Activated CD4-positive, CD25-positive, alpha-beta regulatory T cell (primary cell): ENCODE measurements around the gene PTRHD1.
"Not testable (repeated sequence)": the region's sequence is repeated elsewhere in the genome, so short reads cannot be mapped to it uniquely, and the experiment has no call there.

ENCODE experiments used
- DNase-seq, 4 experiments: peaks; one replicate each; lab custom pipeline; 2025; lab: John Stamatoyannopoulos, UW

The PTRHD1 gene

DNA sequence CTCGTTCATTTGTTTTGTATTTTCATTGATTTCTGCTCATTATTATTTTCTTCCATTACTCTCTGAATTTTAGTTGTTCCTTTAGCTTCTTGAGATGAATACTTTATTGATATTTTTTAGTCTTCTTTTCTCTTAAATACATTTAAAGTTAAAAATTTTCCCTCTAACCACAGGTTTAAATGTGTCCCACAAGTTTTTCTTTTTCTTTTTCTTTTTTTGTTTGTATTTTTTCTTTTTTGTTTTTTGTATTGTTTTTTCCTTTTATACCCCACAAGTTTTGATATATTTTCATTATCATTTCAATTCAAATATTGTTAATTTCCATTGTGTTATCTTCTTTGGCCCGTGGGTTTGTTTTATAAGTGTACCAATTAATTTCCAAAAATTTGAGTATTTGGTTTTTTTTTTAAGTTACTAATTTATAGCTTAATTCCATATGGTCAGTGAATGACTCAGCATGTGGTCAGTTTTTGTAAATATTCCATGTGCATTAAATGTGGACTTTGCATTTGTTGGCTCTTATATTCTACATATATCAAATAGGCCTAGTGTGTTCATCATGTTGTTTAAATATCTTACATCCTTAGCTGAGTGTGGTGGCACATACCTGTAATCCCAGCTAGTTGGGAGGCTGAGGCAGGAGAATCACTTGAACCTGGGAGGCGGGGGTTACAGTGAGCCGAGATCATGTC is 16.3 kb upstream of the PTRHD1 start:
- DNase-seq: no peak

GRCh38 chr2:24806661-24807036 is 13.5 kb upstream of the PTRHD1 start:
- no peak for DNase-seq

- DNase-seq: not testable (repeated sequence)
Measured at GRCh38 chr2:24805811-24806660, 12.8 kb upstream of the PTRHD1 start.

- not testable (repeated sequence) for DNase-seq
Measured at GRCh38 chr2:24800487-24800886, 7.3 kb upstream of the PTRHD1 start.

DNA sequence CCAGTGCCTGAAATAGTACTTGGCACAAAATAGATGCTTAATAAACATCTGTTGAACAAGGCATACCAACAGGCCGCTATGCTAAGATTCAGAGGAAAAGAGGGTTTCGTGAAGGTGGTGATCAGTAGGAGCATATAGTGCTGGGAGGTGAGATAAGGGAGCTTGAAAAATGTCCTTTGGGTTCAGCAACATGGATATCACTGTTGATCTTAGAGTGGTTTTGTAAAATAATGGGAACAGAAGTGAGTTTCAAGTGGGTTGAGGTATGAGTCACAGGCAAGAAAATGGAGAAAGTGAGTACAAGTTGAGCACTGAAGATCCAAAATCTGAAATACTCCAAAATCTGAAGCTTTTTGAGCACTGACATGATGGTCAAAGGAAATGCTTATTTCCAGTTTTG is 4.5 kb upstream of the PTRHD1 start:
- DNase-seq: no peak

- DNase-seq: no peak
Measured at GRCh38 chr2:24793761-24794435, 707 bp upstream of the PTRHD1 start.

DNA sequence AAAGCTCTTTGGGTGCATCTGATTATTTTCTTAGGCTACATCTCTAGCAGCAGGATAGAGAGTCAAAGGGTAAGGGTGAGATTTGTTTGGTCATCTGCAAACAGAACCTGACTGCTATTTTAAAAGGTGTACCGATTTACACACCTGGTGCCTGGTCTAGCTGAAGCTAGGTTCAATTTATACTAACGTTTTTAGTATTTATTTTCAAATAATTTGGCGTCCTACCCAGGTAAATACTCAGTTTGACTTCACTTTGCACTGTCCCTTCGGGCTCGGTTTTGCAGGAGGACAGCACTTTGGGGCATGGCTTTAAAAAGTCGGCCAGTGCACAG is 683 bp downstream of the PTRHD1 start:
- no peak for DNase-seq

GRCh38 chr2:24791452-24791851 is 1.7 kb downstream of the PTRHD1 start:
- DNase-seq: no peak

GRCh38 chr2:24788816-24789215 is 4.4 kb downstream of the PTRHD1 start:
- no peak for DNase-seq

- no peak for DNase-seq
Measured at GRCh38 chr2:24787532-24787931, 5.7 kb downstream of the PTRHD1 start.

GRCh38 chr2:24785671-24786321 is 7.4 kb downstream of the PTRHD1 start:
- no peak for DNase-seq

- no peak for DNase-seq
Measured at GRCh38 chr2:24783641-24784040, 9.6 kb downstream of the PTRHD1 start.

DNA sequence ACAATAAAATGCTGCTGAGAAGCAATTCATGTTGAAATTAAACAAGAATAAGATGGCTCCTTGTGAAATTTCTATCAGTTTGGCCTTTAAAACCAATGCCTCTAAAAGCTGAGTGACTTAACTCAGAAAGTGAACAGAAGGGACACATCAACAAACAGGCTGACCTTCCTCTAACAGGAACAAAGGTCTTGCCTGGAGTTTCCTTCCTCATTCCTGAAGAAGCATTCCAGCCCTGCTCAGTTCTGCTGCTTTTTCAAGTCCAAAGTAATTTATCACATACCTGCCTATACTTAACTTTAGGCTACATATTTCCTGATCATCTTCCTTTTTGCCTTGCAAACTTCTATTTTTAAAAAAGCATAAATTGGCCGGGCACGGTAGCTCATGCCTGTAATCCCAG is 14.1 kb downstream of the PTRHD1 start:
- DNase-seq: no peak

GRCh38 chr2:24774373-24774772 is 18.8 kb downstream of the PTRHD1 start:
- no peak for DNase-seq

GRCh38 chr2:24771764-24772586 is 21.2 kb downstream of the PTRHD1 start:
- no peak for DNase-seq

GRCh38 chr2:24771061-24771460 is 22.1 kb downstream of the PTRHD1 start:
- no peak for DNase-seq

GRCh38 chr2:24768601-24769000 is 24.6 kb downstream of the PTRHD1 start:
- DNase-seq: no peak

DNA sequence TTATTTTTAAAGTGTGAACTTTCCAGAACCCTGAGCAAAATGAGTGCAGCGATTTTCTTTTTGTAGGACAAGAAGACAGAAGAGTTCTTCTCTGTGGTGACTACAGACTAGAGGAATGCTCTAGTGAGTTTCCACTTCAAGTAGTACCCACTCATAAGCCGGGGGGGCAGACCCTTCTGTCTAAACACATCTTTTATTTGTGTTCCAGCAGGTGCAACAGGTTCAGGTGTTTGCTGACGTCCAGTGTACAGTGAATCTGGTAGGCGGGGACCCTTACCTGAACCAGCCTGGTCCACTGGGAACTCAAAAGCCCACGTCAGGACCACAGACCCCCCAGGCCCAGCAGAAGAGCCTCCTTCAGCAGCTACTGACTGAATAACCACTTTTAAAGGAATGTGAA is 25.2 kb downstream of the PTRHD1 start:
- DNase-seq: no peak

DNA sequence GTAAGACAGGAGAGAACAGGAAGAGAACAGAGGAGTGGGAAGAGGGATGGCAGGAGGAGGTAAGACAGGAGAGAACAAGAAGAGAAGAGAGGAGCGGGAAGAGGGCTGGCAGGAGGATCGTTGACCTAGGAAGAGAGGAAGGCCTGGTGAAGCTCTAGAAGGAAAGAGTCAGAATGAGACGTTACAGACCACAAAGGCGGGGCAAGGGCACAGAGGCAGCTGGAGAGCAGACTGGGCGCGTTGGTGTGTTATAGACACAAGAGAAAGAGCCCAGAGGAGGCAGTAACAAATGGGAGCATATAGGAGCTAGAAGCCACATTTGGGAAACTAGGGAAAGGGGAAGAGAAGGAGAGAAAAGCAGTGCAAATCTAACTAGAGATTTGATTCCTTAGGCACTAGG is 26.6 kb downstream of the PTRHD1 start:
- DNase-seq: no peak

GRCh38 chr2:24763843-24764242 is 29.3 kb downstream of the PTRHD1 start:
- DNase-seq: no peak

GRCh38 chr2:24762518-24762917 is 30.7 kb downstream of the PTRHD1 start:
- no peak for DNase-seq

- no peak for DNase-seq
Measured at GRCh38 chr2:24761866-24762265, 31.3 kb downstream of the PTRHD1 start.
